Tibial nerve (tissue), 4 donors: ENCODE data around the gene HADHA. TPM values are rescaled to one million over a fixed set of nuclear protein-coding genes. Genes with fewer than 3 reads are reported as not detected.

ENCODE experiments used
- DNase-seq, 2 donors: peaks; one replicate each; pipeline ENCODE4 v3.0.0-alpha.2; 2019; ENCODE audit warnings: low spot score in 2 of 2
- H3K27ac ChIP-seq, 4 donors: fragments of 200-600 bp; sonication (generic) in 3 of 4; one replicate each; pipeline ENCODE4 v1.5.1; 2017 to 2019; ENCODE audit warnings: mild to moderate bottlenecking in 1 of 4
- H3K27me3 ChIP-seq, 2 donors: fragments of 200-600 bp; sonication (generic) in 1 of 2; one replicate each; pipeline versions ENCODE4 v1.5.1 to v1.6.0; 2017 to 2019
- H3K36me3 ChIP-seq, 3 donors: fragments of 200-600 bp; sonication (generic); one replicate each; pipeline ENCODE4 v1.5.1; 2018 to 2019
- H3K4me1 ChIP-seq, 4 donors: fragments of 200-600 bp; sonication (generic) in 3 of 4; one replicate each; pipeline ENCODE4 v1.5.1; 2017 to 2019
- H3K4me3 ChIP-seq, 4 donors: fragments of 200-600 bp; sonication (generic) in 3 of 4; one replicate each; pipeline ENCODE4 v1.5.1; 2017 to 2019; ENCODE audit warnings: mild to moderate bottlenecking in 1 of 4, moderate library complexity in 1 of 4
- H3K9me3 ChIP-seq, 4 donors: fragments of 200-600 bp; sonication (generic) in 3 of 4; one replicate each; pipeline ENCODE4 v1.5.1; 2017 to 2019
- EP300 ChIP-seq, 2 donors: sonication (generic); formaldehyde crosslinking; IDR thresholded peaks; one replicate each; pipeline ENCODE4 v1.6.1; 2017; ENCODE audit warnings: antibody characterized with exemption in 2 of 2, mild to moderate bottlenecking in 1 of 2
- POLR2A ChIP-seq, 2 donors: fragments of 450-650 bp; IDR thresholded peaks; one replicate each; pipeline ENCODE4 v1.6.1; 2017; ENCODE audit warnings: antibody characterized with exemption in 2 of 2, mild to moderate bottlenecking in 2 of 2, moderate library complexity in 2 of 2
- WGBS, 2 donors: methylation state at CpG; one replicate each; pipeline ENCODE4 v1.1.5; 2018; 5-methylcytosine and 5-hydroxymethylcytosine counted together
- total RNA-seq, 4 donors: library from RNA; depleted of rRNA; stranded (reverse); fragments of >200 nt; gene quantifications; one replicate each; pipeline ENCODE4 v1.1.0, GENCODE V29; 2016
- TF ChIP-seq, protein P1 (sequence below), 5 experiments: fragments of 200-600 bp in 3 of 5; fragments of 450-650 bp in 2 of 5; sonication (generic) in 3 of 5; IDR thresholded peaks; one replicate each; pipeline ENCODE4 v1.5.1; 2016 to 2019; ENCODE audit warnings: antibody characterized with exemption in 5 of 5, mild to moderate bottlenecking in 3 of 5, moderate library complexity in 2 of 5

HADHA gene
- total RNA-seq, 4 donors from 2014 or later: 91.8 to 115 (median 104) TPM

- WGBS, 2 donors: 80 to 84% methylated on average over 12 of the region's 12 CpGs
- no peak for TF ChIP-seq POLR2A (IDR thresholded peaks at IDR 0.05)
- TF ChIP-seq, protein P1, sequence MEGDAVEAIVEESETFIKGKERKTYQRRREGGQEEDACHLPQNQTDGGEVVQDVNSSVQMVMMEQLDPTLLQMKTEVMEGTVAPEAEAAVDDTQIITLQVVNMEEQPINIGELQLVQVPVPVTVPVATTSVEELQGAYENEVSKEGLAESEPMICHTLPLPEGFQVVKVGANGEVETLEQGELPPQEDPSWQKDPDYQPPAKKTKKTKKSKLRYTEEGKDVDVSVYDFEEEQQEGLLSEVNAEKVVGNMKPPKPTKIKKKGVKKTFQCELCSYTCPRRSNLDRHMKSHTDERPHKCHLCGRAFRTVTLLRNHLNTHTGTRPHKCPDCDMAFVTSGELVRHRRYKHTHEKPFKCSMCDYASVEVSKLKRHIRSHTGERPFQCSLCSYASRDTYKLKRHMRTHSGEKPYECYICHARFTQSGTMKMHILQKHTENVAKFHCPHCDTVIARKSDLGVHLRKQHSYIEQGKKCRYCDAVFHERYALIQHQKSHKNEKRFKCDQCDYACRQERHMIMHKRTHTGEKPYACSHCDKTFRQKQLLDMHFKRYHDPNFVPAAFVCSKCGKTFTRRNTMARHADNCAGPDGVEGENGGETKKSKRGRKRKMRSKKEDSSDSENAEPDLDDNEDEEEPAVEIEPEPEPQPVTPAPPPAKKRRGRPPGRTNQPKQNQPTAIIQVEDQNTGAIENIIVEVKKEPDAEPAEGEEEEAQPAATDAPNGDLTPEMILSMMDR (IDR thresholded peaks at IDR 0.05): no peak
- H3K27me3 ChIP-seq: peaks cover 0 to 6% of the 10 kb centered on the region in 2 donors
- H3K4me1 ChIP-seq: no peaks in the 10 kb centered on the region
- H3K9me3 ChIP-seq: peaks cover 0 to 16% (median 2%) of the 10 kb centered on the region in 4 donors
- no peak overlapping the region for H3K27ac ChIP-seq
- no peak for DNase-seq
- no peak overlapping the region for H3K4me3 ChIP-seq
- no peaks in the 10 kb centered on the region for H3K36me3 ChIP-seq
These were observed 94.2 kb downstream of the HADHA start for GRCh38 chr2:26150243-26150642.

GRCh38 chr2:26148501-26148900, 95.9 kb downstream of the HADHA start:
- no peaks in the 10 kb centered on the region for H3K36me3 ChIP-seq
- H3K4me3 ChIP-seq: no peak overlapping the region
- no peaks in the 10 kb centered on the region for H3K4me1 ChIP-seq
- WGBS, 2 donors: 35 to 38% methylated on average over 2 of the region's 2 CpGs
- DNase-seq: no peak
- H3K27me3 ChIP-seq: peaks cover 0 to 6% of the 10 kb centered on the region in 2 donors
- no peak overlapping the region for H3K27ac ChIP-seq
- peaks cover 0 to 6% (median 0%) of the 10 kb centered on the region in 4 donors for H3K9me3 ChIP-seq
- TF ChIP-seq EP300 (IDR thresholded peaks at IDR 0.05) (no peak), POLR2A (IDR thresholded peaks at IDR 0.05) (no peak)
- TF ChIP-seq, protein P1 (IDR thresholded peaks at IDR 0.05): no peak

DNA sequence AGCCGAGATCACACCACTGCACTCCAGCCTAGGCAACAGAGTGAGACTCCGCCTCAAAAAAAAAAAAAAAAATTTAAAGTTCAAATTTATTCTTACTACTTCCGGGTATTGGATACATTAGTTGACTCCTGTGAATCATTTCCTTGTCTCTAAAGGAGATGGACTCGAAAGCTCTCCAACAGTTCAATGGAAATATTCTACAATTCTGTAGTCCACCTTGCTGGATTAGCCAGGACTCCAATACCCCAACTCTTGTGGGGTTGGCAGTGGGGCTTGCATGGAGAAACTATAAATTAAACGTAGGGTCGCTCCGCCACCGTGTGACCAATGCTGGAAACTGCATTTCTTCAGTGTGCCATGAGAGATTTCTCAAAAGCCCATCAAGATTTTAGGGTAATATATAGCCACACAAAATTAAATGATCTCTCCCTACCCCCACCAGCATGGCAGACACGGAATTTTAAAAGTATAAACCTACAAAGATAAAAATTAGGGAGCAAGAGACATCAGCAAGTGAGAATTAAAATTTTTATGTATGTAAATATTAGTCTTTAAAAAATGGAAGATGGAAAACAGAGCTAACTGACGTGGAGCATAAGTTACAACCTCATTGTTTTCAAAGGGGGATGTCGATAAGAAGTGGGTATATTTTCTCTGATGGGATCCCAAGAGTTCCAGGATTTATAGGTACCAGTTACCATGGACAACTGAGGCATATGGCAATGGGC, 99.3 kb downstream of the HADHA start:
- WGBS, 2 donors: 23 to 28% methylated on average over 11 of the region's 11 CpGs
- DNase-seq: peak; percentile 38 to 65

GRCh38 chr2:26144031-26144430, 100.4 kb downstream of the HADHA start:
- TF ChIP-seq EP300 (IDR thresholded peaks at IDR 0.05) (no peak), POLR2A (IDR thresholded peaks at IDR 0.05) (no peak)
- TF ChIP-seq, protein P1 (IDR thresholded peaks at IDR 0.05): no peak
- H3K36me3 ChIP-seq: peaks cover 0 to 11% (median 0%) of the 10 kb centered on the region in 3 donors
- no peaks in the 10 kb centered on the region for H3K4me1 ChIP-seq
- DNase-seq: no peak
- H3K9me3 ChIP-seq: no peaks in the 10 kb centered on the region
- H3K4me3 ChIP-seq: no peak overlapping the region
- no peak overlapping the region for H3K27ac ChIP-seq
- H3K27me3 ChIP-seq: no peaks in the 10 kb centered on the region
- 50 to 56% methylated on average over 7 of the region's 7 CpGs for WGBS, 2 donors

More for the DNA sequence above, 99.3 kb downstream of the HADHA start:
- TF ChIP-seq, protein P1 (IDR thresholded peaks at IDR 0.05): peak; percentile 56 to 85 (median 72)
- TF ChIP-seq EP300 (IDR thresholded peaks at IDR 0.05) (no peak), POLR2A (IDR thresholded peaks at IDR 0.05) (no peak)
- no peak overlapping the region for H3K27ac ChIP-seq
- H3K27me3 ChIP-seq: peaks cover 0 to 3% of the 10 kb centered on the region in 2 donors
- H3K9me3 ChIP-seq: no peaks in the 10 kb centered on the region
- no peaks in the 10 kb centered on the region for H3K4me1 ChIP-seq
- H3K4me3 ChIP-seq: no peak overlapping the region
- peaks cover 0 to 11% (median 0%) of the 10 kb centered on the region in 3 donors for H3K36me3 ChIP-seq

- peaks cover 0 to 5% (median 0%) of the 10 kb centered on the region in 4 donors for H3K4me1 ChIP-seq
- WGBS, 2 donors: 90 to 92% methylated on average over 18 of the region's 18 CpGs
- H3K27ac ChIP-seq: no peak overlapping the region
- H3K4me3 ChIP-seq: no peak overlapping the region
- peaks cover 0 to 16% (median 0%) of the 10 kb centered on the region in 3 donors for H3K36me3 ChIP-seq
- DNase-seq: no peak
- H3K9me3 ChIP-seq: no peaks in the 10 kb centered on the region
- H3K27me3 ChIP-seq: no peaks in the 10 kb centered on the region
- TF ChIP-seq, protein P1 (IDR thresholded peaks at IDR 0.05): no peak
- TF ChIP-seq POLR2A (IDR thresholded peaks at IDR 0.05) (no peak), EP300 (IDR thresholded peaks at IDR 0.05) (no peak)
These were observed 103.2 kb downstream of the HADHA start for GRCh38 chr2:26141145-26141769.
